ENCODE measurements around the gene TRIM15. TPM values are rescaled to one million over a fixed set of nuclear protein-coding genes. Genes with fewer than 3 reads are reported as not detected.

Gene TRIM15
- total RNA-seq = not detected

DNA sequence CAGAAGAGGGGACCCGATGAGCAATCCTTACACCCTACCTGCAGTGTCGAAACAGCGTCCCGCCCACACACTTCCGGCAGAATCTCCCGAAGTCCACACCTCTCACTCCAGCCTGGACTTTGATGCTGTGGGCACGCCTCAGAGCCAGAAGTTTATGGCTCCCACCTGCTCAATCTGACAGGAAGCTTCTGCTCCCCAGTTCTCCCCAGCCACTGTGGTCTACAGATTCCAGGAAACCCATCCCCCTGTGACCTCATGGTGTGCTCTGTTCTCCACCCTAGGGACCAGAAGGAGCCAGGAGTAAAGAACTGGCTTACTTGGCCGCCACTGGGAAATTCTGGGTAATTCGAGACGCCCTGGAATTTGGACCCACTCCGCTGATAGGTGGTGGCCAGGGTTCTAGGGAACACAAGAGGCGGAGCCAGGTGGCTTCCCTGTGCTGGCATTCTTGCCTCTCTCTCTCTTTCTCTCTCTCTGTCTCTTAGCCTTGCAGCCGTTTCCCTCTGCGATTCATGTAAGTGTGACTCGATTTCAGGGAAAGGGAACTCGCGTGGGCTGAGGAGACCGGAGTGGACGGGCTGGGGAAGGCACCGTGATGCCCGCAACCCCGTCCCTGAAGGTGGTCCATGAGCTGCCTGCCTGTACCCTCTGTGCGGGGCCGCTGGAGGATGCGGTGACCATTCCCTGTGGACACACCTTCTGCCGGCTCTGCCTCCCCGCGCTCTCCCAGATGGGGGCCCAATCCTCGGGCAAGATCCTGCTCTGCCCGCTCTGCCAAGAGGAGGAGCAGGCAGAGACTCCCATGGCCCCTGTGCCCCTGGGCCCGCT is at the start of gene TRIM15:
Gene TRIM15 (plus strand): TSS at position 457 of the 828 bp plus-strand sequence. CDS start 139 bp downstream, at position 596.

DNA sequence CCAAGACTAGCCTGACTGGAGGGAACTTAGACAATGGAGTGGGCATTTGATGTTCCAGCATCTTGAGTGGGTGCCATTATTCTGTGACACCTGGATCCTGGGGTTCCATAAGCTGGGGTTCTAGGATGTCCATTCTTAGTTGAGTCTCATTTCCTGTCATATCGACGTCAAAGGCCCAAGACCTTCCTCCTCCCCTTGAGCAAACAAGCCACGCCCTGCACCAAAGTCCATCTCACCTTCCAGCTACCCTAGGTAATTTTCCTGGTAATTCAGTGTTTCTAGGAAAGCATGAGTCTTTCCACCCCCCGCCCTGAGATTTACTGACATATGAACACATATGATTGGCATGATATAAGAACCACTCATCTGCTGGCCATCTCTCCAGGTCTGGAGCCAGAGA is 27.6 kb upstream of the TRIM15 start, which contains the start of gene TRIM40:
Gene TRIM40 (plus strand): TSS at position 384 of the 400 bp plus-strand sequence. CDS start 897 bp downstream, outside the sequence.

GRCh38 chr6:30160785-30161531 is 2.4 kb upstream of the TRIM15 start, which contains the start of gene TRIM10:
Gene TRIM10, minus strand, starts transcription at chr6:30161211. Its CDS starts 353 bp downstream, at chr6:30160858.

GRCh38 chr6:30212865-30213666 is 49.7 kb downstream of the TRIM15 start, which contains the start of gene TRIM26:
Gene TRIM26, minus strand, starts transcription at chr6:30213406. Its CDS starts 14,303 bp downstream, at chr6:30199103.

Other genes starting within 250 kb of the TRIM15 start
- gene HLA-A, start 221.0 kb upstream of the TRIM15 start, total RNA-seq = 1,000 to 10,000 TPM; 1,753 to 1,764 TPM
- 10 to 100 TPM; 65.9 to 67.7 TPM for gene POLR1H, start 102.3 kb upstream of the TRIM15 start, total RNA-seq
- 10 to 100 TPM; 51.9 to 52.8 TPM for gene PPP1R11, start 96.3 kb upstream of the TRIM15 start, total RNA-seq
- not detected for gene RNF39, start 87.8 kb upstream of the TRIM15 start, total RNA-seq
- not detected for gene TRIM31, start 50.5 kb upstream of the TRIM15 start, total RNA-seq
- gene TRIM40, start 27.4 kb upstream of the TRIM15 start, total RNA-seq = not detected
- gene TRIM10, start 2.3 kb upstream of the TRIM15 start, total RNA-seq = not detected
- gene TRIM26, start 49.9 kb downstream of the TRIM15 start, total RNA-seq = 10 to 100 TPM; 61.4 to 66.1 TPM
- gene TRIM39, start 163.4 kb downstream of the TRIM15 start, total RNA-seq = 10 to 100 TPM; 15.3 to 17.2 TPM
- 10 to 100 TPM; 35.2 to 37.7 TPM for gene RPP21, start 181.6 kb downstream of the TRIM15 start, total RNA-seq

Measured in activated naive CD4-positive, alpha-beta T cell treated with anti-CD3 and anti-CD28 coated beads, Interleukin-2, amount 10 ng/mL, durations not matched to agents 5 hours and 36 hours (primary cell).